Progenitor cell of endocrine pancreas (in vitro differentiated cells): ENCODE measurements around the gene SH3RF1. TPM values are rescaled to one million over a fixed set of nuclear protein-coding genes. Genes with fewer than 3 reads are reported as not detected.

ENCODE experiments used
- DNase-seq: peaks from one replicate; pipeline ENCODE4 v3.0.0; 2021; ENCODE audit warnings: low spot score; ENCODE audit not compliant: unreplicated experiment
- H3K27ac Mint-ChIP-seq: 2 replicates; pipeline ENCODE4 v1.8.0; 2021; ENCODE audit warnings: mild to moderate bottlenecking, moderate library complexity, mixed read lengths
- H3K27me3 Mint-ChIP-seq: 2 replicates; pipeline ENCODE4 v1.8.0; 2021; ENCODE audit warnings: mixed read lengths
- H3K36me3 Mint-ChIP-seq: 2 replicates; pipeline ENCODE4 v1.8.0; 2022; ENCODE audit warnings: mixed read lengths; ENCODE audit not compliant: insufficient read depth
- H3K4me1 Mint-ChIP-seq: 2 replicates; pipeline ENCODE4 v1.8.0; 2021; ENCODE audit warnings: low read depth, mixed read lengths
- H3K4me3 Mint-ChIP-seq: 2 replicates; pipeline ENCODE4 v1.8.0; 2021; ENCODE audit warnings: low read depth, mild to moderate bottlenecking, moderate library complexity, mixed read lengths
- H3K9me3 Mint-ChIP-seq: 2 replicates; pipeline ENCODE4 v1.8.0; 2021; ENCODE audit warnings: low read depth, mixed read lengths
- total RNA-seq: library from RNA; stranded (reverse); gene quantifications from 2 replicates; pipeline ENCODE4 v1.2.1, GENCODE V29; 2021
- TF ChIP-seq, protein P1 (sequence below): fragments of 200-600 bp; sonication (generic); IDR thresholded peaks from one replicate; pipeline ENCODE4 v1.5.0; 2021; ENCODE audit warnings: antibody characterized with exemption, mild to moderate bottlenecking; ENCODE audit not compliant: unreplicated experiment

The SH3RF1 gene
- total RNA-seq, 1 donor from 2014 or later: 31.1 TPM

GRCh38 chr4:169132561-169133305 lies 138.0 kb downstream of the SH3RF1 start:
- TF ChIP-seq, protein P1, sequence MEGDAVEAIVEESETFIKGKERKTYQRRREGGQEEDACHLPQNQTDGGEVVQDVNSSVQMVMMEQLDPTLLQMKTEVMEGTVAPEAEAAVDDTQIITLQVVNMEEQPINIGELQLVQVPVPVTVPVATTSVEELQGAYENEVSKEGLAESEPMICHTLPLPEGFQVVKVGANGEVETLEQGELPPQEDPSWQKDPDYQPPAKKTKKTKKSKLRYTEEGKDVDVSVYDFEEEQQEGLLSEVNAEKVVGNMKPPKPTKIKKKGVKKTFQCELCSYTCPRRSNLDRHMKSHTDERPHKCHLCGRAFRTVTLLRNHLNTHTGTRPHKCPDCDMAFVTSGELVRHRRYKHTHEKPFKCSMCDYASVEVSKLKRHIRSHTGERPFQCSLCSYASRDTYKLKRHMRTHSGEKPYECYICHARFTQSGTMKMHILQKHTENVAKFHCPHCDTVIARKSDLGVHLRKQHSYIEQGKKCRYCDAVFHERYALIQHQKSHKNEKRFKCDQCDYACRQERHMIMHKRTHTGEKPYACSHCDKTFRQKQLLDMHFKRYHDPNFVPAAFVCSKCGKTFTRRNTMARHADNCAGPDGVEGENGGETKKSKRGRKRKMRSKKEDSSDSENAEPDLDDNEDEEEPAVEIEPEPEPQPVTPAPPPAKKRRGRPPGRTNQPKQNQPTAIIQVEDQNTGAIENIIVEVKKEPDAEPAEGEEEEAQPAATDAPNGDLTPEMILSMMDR: no peak
- peaks cover 26% of the 10 kb centered on the region for H3K4me1 Mint-ChIP-seq
- no peak overlapping the region for H3K27ac Mint-ChIP-seq
- DNase-seq: no peak
- H3K36me3 Mint-ChIP-seq: peaks cover 47% of the 10 kb centered on the region
- no peak overlapping the region for H3K4me3 Mint-ChIP-seq
- peaks cover 4% of the 10 kb centered on the region for H3K9me3 Mint-ChIP-seq
- H3K27me3 Mint-ChIP-seq: no peaks in the 10 kb centered on the region

- DNase-seq: no peak
- Mint-ChIP-seq H3K27me3 (no peaks in the 10 kb centered on the region), H3K36me3 (peaks cover 47% of the 10 kb centered on the region), H3K9me3 (peaks cover 4% of the 10 kb centered on the region), H3K27ac (no peak overlapping the region), H3K4me1 (peaks cover 18% of the 10 kb centered on the region), H3K4me3 (no peak overlapping the region)
- TF ChIP-seq, protein P1: no peak
These were observed 139.1 kb downstream of the SH3RF1 start for GRCh38 chr4:169131556-169132208.

- H3K9me3 Mint-ChIP-seq: peaks cover 4% of the 10 kb centered on the region
- no peak overlapping the region for H3K4me3 Mint-ChIP-seq
- peaks cover 32% of the 10 kb centered on the region for H3K36me3 Mint-ChIP-seq
- no peaks in the 10 kb centered on the region for H3K27me3 Mint-ChIP-seq
- peaks cover 3% of the 10 kb centered on the region for H3K4me1 Mint-ChIP-seq
- DNase-seq: no peak
- peak overlapping the region; percentile 6 for H3K27ac Mint-ChIP-seq
- TF ChIP-seq, protein P1: no peak
These were observed 141.9 kb downstream of the SH3RF1 start for GRCh38 chr4:169128902-169129301.

DNA sequence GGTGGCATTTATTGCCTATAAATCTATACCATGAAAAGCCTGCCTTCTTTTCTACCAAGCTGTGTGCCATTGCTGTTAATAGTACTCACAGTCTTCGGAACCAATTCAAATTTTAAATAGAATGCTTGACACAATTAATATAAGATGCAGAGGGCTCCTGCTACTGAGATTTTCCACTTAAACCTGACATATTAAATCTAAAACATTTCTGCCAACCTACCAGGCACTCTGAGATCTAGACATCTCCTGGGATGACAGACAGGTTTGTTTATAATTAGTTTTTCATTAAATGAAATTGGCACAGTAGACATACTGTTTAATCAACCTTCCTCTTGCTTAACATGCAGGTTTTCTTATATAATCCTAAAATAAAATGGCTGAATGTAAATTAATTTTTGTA lies 143.4 kb downstream of the SH3RF1 start:
- Mint-ChIP-seq H3K4me3 (no peak overlapping the region), H3K36me3 (peaks cover 29% of the 10 kb centered on the region), H3K27me3 (no peaks in the 10 kb centered on the region), H3K27ac (no peak overlapping the region), H3K9me3 (peaks cover 4% of the 10 kb centered on the region), H3K4me1 (peaks cover 8% of the 10 kb centered on the region)
- no peak for DNase-seq
- TF ChIP-seq, protein P1: no peak

DNA sequence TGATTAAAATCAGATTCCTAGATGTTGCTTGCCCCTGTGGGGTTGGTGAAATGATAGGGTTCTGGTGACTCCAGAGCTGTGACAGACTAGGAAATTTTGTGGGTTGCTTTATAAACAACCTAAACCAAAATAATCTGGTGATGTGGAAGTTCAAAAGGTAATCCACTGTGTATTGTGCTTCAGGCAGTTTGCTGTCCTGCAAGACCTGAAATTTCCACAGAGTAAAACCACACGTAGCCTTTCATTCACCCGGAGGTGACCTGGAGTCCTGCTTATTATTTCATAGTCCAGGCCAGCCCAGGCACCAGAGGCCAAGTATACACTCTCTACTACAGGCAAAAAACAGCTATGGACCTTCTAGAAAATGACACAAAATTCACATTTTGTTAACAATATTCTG lies 146.1 kb downstream of the SH3RF1 start:
- no peak overlapping the region for H3K4me3 Mint-ChIP-seq
- DNase-seq: no peak
- TF ChIP-seq, protein P1: no peak
- peaks cover 26% of the 10 kb centered on the region for H3K36me3 Mint-ChIP-seq
- H3K27me3 Mint-ChIP-seq: no peaks in the 10 kb centered on the region
- H3K4me1 Mint-ChIP-seq: peaks cover 13% of the 10 kb centered on the region
- H3K9me3 Mint-ChIP-seq: no peaks in the 10 kb centered on the region
- H3K27ac Mint-ChIP-seq: no peak overlapping the region
